MV-4-11 (cell line): ENCODE results near the gene CYGB.
"Not testable (repeated sequence)": the region's sequence is repeated elsewhere in the genome, so short reads cannot be mapped to it uniquely, and the experiment has no call there.

Experiments used
- DNase-seq: peaks from one replicate; lab custom pipeline; 2025; lab: John Stamatoyannopoulos, UW

Gene CYGB

GRCh38 chr17:76567634-76568432, 30.3 kb upstream of the CYGB start:
- DNase-seq = peak; percentile 70

- no peak for DNase-seq
These were observed 29.5 kb upstream of the CYGB start for GRCh38 chr17:76566988-76567431.

DNA sequence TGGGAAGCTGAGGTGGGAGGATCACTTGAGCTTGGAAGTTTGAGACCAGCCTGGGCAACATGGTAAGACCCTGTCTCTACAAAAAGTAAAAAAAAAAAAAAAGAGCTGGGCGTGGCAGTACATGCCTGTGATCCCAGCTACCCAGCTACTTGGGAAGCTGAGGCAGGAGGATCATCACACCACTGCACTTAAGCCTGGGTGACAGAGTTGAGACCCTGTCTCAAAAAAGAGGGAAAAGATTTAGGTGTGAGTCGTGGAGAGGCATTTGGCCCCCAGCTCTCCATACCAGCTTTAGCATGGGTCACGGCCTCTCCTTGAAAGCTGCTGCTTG, 29.1 kb upstream of the CYGB start:
- DNase-seq = no peak

- no peak for DNase-seq
These were observed 28.5 kb upstream of the CYGB start for GRCh38 chr17:76565728-76566612.

DNA sequence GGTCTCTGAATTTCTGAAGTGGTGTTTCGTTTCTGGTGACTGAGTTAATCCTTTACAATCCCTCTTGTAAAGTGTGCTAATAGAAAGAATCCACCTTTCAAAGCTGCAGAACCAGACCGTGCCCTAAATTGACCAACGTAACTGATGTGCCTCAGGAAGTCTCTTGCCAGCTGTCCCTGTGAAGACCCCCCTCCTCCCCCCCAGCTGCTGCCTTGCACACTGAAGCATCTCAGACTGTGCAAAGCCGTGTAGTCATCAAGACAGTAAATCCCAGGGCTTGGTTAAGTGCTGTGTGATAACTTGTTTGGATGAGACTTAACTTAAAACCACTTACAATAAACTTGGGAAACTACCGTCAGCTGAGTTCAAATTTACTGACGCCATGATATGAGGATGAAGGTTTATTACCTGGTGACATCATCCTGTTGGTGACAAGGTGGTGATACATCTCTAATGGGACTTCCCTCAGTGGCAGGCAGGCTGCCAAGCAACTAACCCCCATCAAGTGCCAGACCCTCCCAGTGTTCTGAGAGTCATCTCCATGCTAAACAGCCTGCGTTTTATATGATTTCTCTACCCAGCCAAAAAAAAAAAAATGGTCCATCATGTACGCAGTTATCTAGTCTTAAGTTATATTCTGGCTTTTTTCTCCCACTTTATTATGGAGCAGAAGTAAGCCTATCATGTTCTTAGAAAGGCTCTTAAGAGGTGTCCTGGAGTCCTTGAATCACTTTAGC, 27.6 kb upstream of the CYGB start:
- not testable (repeated sequence) for DNase-seq

- not testable (repeated sequence) for DNase-seq
These were observed 25.9 kb upstream of the CYGB start for GRCh38 chr17:76563359-76563758.

GRCh38 chr17:76562734-76563148, 25.2 kb upstream of the CYGB start:
- DNase-seq = peak; percentile 18

GRCh38 chr17:76561799-76562268, 24.3 kb upstream of the CYGB start:
- DNase-seq = no peak

- DNase-seq = no peak
These were observed 23.8 kb upstream of the CYGB start for GRCh38 chr17:76561332-76561731.

DNA sequence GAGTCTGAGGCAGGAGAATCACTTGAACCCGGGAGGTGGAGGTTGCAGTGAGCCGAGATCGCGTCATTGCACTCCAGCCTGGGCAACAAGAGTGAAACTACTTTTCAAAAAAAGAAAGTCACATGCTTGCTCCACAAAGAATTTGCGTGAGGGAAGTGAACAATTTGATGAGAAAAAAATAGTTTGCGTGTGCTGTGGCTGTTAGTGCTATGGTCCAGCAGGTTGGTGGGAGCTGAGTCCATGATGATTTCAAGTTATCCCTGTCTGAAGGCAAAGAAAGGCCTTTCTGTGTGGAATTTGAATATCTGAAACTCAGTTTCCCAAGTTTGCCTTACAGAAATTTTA, 23.3 kb upstream of the CYGB start:
- peak; percentile 18 for DNase-seq

DNA sequence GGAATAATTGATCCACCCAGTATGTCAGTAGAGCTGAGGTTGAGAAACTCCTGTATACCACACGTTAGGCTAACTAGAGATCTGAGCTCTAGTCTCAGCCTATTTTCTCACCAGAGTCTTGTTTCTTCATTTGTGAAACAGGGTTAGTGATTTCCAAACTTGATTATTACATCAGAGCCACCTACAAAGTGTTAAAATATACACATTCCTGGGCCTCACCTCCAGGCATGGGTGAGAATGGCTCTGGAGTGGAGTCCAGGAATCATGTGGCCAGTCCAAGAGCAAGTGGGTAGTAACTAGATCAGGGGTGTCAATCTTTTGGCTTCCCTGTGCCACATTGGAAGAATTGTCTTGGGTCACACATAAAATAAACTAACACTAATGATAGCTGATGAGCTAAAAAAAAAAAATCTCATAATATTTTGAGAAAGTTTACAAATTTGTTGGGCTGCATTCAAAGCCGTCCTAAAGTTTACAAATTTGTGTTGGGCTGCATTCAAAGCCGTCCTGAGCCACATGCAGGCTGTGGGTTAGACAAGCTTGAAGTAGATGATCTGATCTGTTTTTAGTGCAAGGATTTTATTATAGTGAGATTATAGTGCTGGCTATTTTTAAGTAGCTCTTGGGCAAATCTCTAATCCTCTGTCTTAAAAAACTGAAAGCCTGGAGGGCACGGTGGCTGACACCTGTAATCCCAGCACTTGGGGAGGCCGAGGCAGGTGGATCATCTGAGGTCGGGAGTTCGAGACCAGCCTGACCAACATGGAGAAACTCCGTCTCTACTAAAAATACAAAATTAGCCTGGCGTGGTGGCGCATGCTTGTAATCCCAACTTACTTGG, 22.7 kb upstream of the CYGB start:
- no peak for DNase-seq

GRCh38 chr17:76559460-76559859, 22.0 kb upstream of the CYGB start:
- not testable (repeated sequence) for DNase-seq

GRCh38 chr17:76558198-76559095, 20.9 kb upstream of the CYGB start:
- peak; percentile 21 for DNase-seq

DNA sequence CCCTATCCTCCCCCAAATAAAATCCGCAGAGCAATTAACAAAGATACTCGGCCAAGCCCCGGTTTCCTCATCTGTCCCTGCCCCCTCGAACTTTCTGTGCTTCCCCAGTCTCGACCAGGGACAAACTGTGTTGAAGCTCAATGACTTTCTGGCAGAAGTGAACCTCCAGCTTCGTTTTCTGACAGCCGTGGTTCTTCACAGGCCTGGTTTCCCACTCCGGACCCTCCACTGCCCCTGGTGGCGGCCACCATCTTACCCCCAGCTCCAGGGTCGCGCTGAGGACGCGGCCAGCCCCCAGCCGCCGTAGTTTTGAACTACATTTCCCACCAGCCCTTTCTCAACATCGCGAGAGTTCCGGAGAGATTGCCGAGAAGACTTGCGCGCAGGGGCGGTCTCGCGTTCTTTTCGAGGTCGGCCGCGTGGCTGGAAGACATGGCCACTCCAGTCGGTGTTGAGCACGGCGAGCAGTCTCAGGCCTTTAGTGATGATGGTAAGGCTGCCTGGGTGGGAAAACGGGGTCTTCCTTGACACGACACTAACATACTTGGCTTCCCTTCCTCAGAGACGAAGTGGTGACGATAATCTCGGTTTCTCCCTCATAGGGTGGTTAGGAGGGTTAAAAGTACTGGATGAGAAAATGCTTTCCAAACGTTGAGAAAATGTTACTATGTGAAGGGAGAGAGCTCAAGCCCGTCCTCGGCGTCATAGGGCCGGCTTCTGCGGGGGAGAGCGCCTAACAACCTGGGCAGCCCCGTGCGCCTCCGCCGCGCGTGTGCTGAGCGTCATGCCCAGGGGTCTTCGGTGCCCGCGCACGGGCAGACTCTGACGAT, 20.1 kb upstream of the CYGB start:
- peak; percentile 95 for DNase-seq

DNA sequence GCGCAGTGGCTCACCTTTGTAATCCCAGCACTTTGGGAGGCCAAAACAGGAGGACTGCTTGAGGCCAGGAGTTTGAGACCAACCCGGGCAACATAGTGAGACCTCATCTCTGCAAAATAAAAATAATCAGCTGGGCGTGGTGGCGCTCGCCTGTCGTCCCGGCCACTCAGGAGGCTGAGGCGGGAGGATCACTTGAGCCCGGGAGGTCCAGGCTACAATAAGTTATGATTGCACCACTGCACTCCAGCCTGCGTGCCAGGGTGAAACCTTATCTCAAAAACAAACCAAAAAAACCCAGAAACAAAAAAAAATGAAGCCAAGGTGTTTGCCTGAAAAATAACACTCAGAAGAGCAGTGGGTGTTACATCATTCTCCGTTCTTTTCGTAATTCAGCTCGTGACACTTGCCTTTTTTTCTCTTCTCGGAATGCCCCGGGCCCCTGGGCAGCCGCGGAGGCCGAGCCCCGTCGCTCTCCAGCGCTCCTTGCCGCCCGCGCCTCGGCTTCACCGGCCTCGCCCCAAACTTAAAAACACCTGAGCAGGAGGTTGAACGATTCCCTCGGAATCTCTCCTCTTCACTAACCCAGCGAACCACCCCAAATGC, 19.4 kb upstream of the CYGB start:
- DNase-seq = peak; percentile 44

DNA sequence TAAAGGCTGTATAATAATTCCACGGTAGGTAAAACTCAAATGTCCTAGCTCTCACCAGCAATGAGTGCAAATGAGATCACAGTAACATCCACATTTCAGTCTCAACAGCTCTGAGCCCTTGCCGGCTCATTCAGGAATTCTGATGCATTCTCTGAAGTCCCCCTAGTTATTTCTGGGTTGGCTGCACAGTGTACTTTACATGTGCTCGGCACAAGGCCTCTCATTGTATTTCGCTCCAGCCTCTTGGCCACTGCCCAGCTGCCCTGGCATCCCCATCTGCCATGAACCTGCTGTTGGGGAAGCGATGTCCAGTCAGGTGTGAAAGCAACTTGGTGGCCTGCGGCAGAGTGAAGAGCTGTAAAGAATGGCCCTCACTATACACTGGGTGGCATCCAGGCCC, 16.6 kb upstream of the CYGB start:
- DNase-seq = no peak

DNA sequence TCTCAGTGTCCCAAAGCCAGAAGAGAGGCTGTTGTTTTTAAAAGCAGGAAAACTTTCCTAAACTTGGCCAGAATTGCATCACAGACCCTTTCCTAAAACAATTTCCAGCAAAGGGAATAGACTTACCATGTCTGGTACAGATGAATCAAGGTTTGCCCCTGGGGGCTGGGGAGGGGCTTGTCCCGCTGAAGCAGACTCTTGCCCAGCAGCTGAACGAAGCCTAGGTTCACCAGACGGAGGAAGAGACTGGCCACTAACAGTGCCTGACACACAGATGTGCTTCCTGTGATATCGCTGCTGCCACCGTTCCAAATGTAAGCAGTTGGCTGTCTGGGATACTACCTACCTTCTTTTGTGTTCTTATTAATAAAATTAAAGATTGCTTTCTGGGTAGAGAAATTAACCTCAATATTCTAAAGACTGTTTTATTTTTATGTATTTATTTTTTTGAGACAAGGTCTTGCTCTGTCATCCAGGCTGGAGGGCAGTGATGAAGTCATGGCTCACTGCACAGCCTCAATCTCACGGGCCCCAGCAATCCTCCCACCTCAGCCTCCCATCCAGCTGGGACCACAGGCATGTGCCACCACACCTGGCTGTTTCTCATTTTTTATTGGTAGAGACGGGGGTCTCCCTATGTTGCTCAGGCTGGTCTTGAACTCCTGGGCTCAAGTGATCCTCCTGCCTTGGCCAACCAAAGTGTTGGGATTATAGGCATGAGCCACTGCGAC, 15.8 kb upstream of the CYGB start:
- no peak for DNase-seq

GRCh38 chr17:76551685-76552084, 14.2 kb upstream of the CYGB start:
- no peak for DNase-seq
